K562 (cell line): ENCODE data around the gene RAI1. TPM values are rescaled to one million over a fixed set of nuclear protein-coding genes. Genes with fewer than 3 reads are reported as not detected.

Experiments used
- CHD7 ChIP-seq: fragments of 200-600 bp; sonication (generic); IDR thresholded peaks from one replicate; pipeline ENCODE4 v1.6.1; 2012; ENCODE audit warnings: mild to moderate bottlenecking, low read depth, low read length, inconsistent platforms
- CTBP1 ChIP-seq: fragments of 450-650 bp; IDR thresholded peaks from 2 replicates; pipeline ENCODE4 v1.6.1; 2016; ENCODE audit warnings: borderline replicate concordance
- KDM4B ChIP-seq, 2 experiments: fragments of 450-650 bp in 1 of 2; sonication (generic) in 1 of 2; IDR thresholded peaks; 2 replicates each; pipeline ENCODE4 v1.6.1; 2016 to 2017; ENCODE audit warnings: borderline replicate concordance in 2 of 2, antibody characterized with exemption in 1 of 2, low read depth in 1 of 2, mild to moderate bottlenecking in 1 of 2
- SP2 ChIP-seq: IDR thresholded peaks from 2 replicates; pipeline ENCODE4 v1.6.1; 2011; ENCODE audit warnings: mild to moderate bottlenecking, low read depth, low read length, moderate library complexity; ENCODE audit not compliant: poor library complexity, severe bottlenecking; ENCODE audit errors: extremely low read depth
- U2AF1 ChIP-seq: fragments of 200-400 bp; formaldehyde crosslinking; optimal IDR thresholded peaks from 2 replicates; pipeline ENCODE3; 2017; ENCODE audit warnings: mild to moderate bottlenecking, low read depth, low read length, moderate library complexity
- ZBTB34 ChIP-seq: fragments of 250-450 bp; sonication (Bioruptor Pico); IDR thresholded peaks from 2 replicates; pipeline ENCODE4 v1.8.0; 2021; ENCODE audit warnings: mild to moderate bottlenecking, moderate library complexity
- ZNF133 ChIP-seq: fragments of 250-450 bp; sonication (Bioruptor Pico); IDR thresholded peaks from 2 replicates; pipeline ENCODE4 v1.4.0; 2020; ENCODE audit warnings: mild to moderate bottlenecking
- ZNF174 ChIP-seq: fragments of 250-450 bp; sonication (Bioruptor Pico); IDR thresholded peaks from 2 replicates; pipeline ENCODE4 v1.4.0; 2020; ENCODE audit warnings: mild to moderate bottlenecking
- ZNF347 ChIP-seq: fragments of 450-650 bp; formaldehyde crosslinking; IDR thresholded peaks from 2 replicates; pipeline ENCODE4 v1.4.0; 2020; ENCODE audit warnings: low read depth, mild to moderate bottlenecking, moderate library complexity
- ZNF551 ChIP-seq: fragments of 250-450 bp; sonication (Bioruptor Pico); IDR thresholded peaks from 2 replicates; pipeline ENCODE4 v1.5.0; 2021; ENCODE audit warnings: mild to moderate bottlenecking, moderate library complexity
- ZNF699 ChIP-seq: fragments of 250-450 bp; sonication (Bioruptor Pico); IDR thresholded peaks from 2 replicates; pipeline ENCODE4 v1.8.0; 2021; ENCODE audit warnings: mild to moderate bottlenecking, moderate library complexity; ENCODE audit not compliant: insufficient replicate concordance
- polyA plus RNA-seq, 8 experiments: library from polyadenylated mRNA; depleted of rRNA in 4 of 8; stranded (reverse) in 5 of 8; unstranded in 3 of 8; fragments of >200 nt; fragmentation: Nextera tagmentation in 2 of 8; fragmentation: Illumina TruSeq in 1 of 8; extraction: Ambion mirVana in 2 of 8; extraction: Trizol in 1 of 8; gene quantifications; 2 replicates each; pipeline versions ENCODE4 v1.2.1 to v1.2.3, GENCODE V29; 2011 to 2014; ENCODE audit warnings: inconsistent platforms in 1 of 8, missing spikeins in 1 of 8
- total RNA-seq, 7 experiments: library from RNA; depleted of rRNA in 6 of 7; stranded (reverse); fragments of >200 nt in 6 of 7; fragmentation: Illumina TruSeq in 2 of 7; extraction: Trizol in 2 of 7; gene quantifications; 2 replicates each; pipeline versions ENCODE4 v1.2.1 to v1.2.3, GENCODE V29; 2011 to 2021; ENCODE audit warnings: low replicate concordance in 1 of 7
- TF ChIP-seq, protein P1 (sequence below): fragments of 150-350 bp; conservative IDR thresholded peaks from 2 replicates; pipeline ENCODE4 v1.6.1; 2014; ENCODE audit warnings: low read length

The RAI1 gene
- total and polyA plus RNA-seq, 9 of the 15 experiments (the other 6 are each of a cell fraction or from before 2014, with no cell fraction given): 0.68 to 19.9 (median 5.5) TPM

GRCh38 chr17:17798573-17799255 is 117.5 kb downstream of the RAI1 start (continued):
- TF ChIP-seq CHD7 (no peak), ZNF551 (CRISPR knock-in tag) (no peak), ZNF174 (CRISPR knock-in tag) (no peak), CTBP1 (no peak), ZNF699 (CRISPR knock-in tag) (no peak), ZBTB34 (CRISPR knock-in tag) (no peak), U2AF1 (no peak), ZNF133 (CRISPR knock-in tag) (no peak), SP2 (no peak), ZNF347 (CRISPR knock-in tag) (no peak), KDM4B (IDR thresholded peaks at IDR 0.05; ENCODE audit: borderline replicate concordance in 2 of 2, low read depth in 1 of 2) (no peak)
- TF ChIP-seq, protein P1, sequence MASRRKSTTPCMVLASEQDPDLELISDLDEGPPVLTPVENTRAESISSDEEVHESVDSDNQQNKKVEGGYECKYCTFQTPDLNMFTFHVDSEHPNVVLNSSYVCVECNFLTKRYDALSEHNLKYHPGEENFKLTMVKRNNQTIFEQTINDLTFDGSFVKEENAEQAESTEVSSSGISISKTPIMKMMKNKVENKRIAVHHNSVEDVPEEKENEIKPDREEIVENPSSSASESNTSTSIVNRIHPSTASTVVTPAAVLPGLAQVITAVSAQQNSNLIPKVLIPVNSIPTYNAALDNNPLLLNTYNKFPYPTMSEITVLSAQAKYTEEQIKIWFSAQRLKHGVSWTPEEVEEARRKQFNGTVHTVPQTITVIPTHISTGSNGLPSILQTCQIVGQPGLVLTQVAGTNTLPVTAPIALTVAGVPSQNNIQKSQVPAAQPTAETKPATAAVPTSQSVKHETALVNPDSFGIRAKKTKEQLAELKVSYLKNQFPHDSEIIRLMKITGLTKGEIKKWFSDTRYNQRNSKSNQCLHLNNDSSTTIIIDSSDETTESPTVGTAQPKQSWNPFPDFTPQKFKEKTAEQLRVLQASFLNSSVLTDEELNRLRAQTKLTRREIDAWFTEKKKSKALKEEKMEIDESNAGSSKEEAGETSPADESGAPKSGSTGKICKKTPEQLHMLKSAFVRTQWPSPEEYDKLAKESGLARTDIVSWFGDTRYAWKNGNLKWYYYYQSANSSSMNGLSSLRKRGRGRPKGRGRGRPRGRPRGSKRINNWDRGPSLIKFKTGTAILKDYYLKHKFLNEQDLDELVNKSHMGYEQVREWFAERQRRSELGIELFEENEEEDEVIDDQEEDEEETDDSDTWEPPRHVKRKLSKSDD: no peak
